SJCRH30 (cell line): Measurements from ENCODE around the gene MOB1B. TPM values are rescaled to one million over a fixed set of nuclear protein-coding genes. Genes with fewer than 3 reads are reported as not detected.

ENCODE experiments used
- DNase-seq, 2 experiments: peaks; one replicate each; pipeline ENCODE4 v3.0.0-alpha.2; 2015 to 2020
- H3K27ac ChIP-seq: fragments of 250-450 bp; sonication (Bioruptor Pico); 2 replicates; pipeline ENCODE4 v1.5.1; 2020; ENCODE audit warnings: mild to moderate bottlenecking, moderate library complexity
- H3K27me3 ChIP-seq: fragments of 250-450 bp; sonication (Bioruptor Pico); 2 replicates; pipeline ENCODE4 v1.5.1; 2020; ENCODE audit warnings: mild to moderate bottlenecking, moderate library complexity
- H3K36me3 ChIP-seq: fragments of 250-450 bp; sonication (Bioruptor Pico); 2 replicates; pipeline ENCODE4 v1.5.1; 2020; ENCODE audit warnings: mild to moderate bottlenecking, moderate library complexity
- H3K4me1 ChIP-seq: fragments of 250-450 bp; sonication (Bioruptor Pico); 2 replicates; pipeline ENCODE4 v1.5.1; 2020; ENCODE audit warnings: mild to moderate bottlenecking, moderate library complexity
- H3K4me3 ChIP-seq: fragments of 250-450 bp; sonication (Bioruptor Pico); 2 replicates; pipeline ENCODE4 v1.5.1; 2020; ENCODE audit warnings: mild to moderate bottlenecking, moderate library complexity
- H3K9me3 ChIP-seq: fragments of 250-450 bp; sonication (Bioruptor Pico); replicated peaks from 2 replicates; pipeline ENCODE4 v1.5.1; 2020; ENCODE audit warnings: mild to moderate bottlenecking, moderate library complexity
- total RNA-seq: library from RNA; depleted of rRNA; stranded (reverse); fragments of >200 nt; shearing (Covaris generic); gene quantifications from 2 replicates; pipeline ENCODE4 v1.2.3, GENCODE V29; 2014

The MOB1B gene
- total RNA-seq, 1 experiment from 2014 or later = 20.4 TPM

- H3K4me1 ChIP-seq = no peaks in the 10 kb centered on the region
- no peak for DNase-seq
- no peaks in the 10 kb centered on the region for H3K9me3 ChIP-seq
- H3K27me3 ChIP-seq = no peaks in the 10 kb centered on the region
- H3K4me3 ChIP-seq = no peak overlapping the region
- H3K36me3 ChIP-seq = peaks cover 15% of the 10 kb centered on the region; the same call in 1 of the 2 replicates
- H3K27ac ChIP-seq = no peak overlapping the region
Observed at GRCh38 chr4:70956549-70957210, 54.5 kb downstream of the MOB1B start.

GRCh38 chr4:70958681-70959080 lies 56.5 kb downstream of the MOB1B start:
- Histone ChIP-seq H3K4me1 (no peaks in the 10 kb centered on the region), H3K4me3 (no peak overlapping the region), H3K36me3 (peaks cover 19% of the 10 kb centered on the region; the same call in 1 of the 2 replicates), H3K27me3 (no peaks in the 10 kb centered on the region), H3K27ac (no peak overlapping the region), H3K9me3 (no peaks in the 10 kb centered on the region)
- DNase-seq = no peak

- H3K27ac ChIP-seq = no peak overlapping the region
Observed at GRCh38 chr4:70969076-70969475, 66.9 kb downstream of the MOB1B start.

GRCh38 chr4:70976252-70976651 lies 74.1 kb downstream of the MOB1B start:
- H3K4me3 ChIP-seq = no peak overlapping the region
- no peaks in the 10 kb centered on the region for H3K9me3 ChIP-seq
- peaks cover 8% of the 10 kb centered on the region for H3K36me3 ChIP-seq
- DNase-seq = no peak
- H3K27ac ChIP-seq = no peak overlapping the region
- no peaks in the 10 kb centered on the region for H3K4me1 ChIP-seq
- H3K27me3 ChIP-seq = no peaks in the 10 kb centered on the region

More at GRCh38 chr4:70969076-70969475, 66.9 kb downstream of the MOB1B start:
- H3K4me1 ChIP-seq = no peaks in the 10 kb centered on the region
- H3K4me3 ChIP-seq = no peak overlapping the region
- H3K36me3 ChIP-seq = peaks cover 19% of the 10 kb centered on the region
- no peaks in the 10 kb centered on the region for H3K27me3 ChIP-seq
- H3K9me3 ChIP-seq = no peaks in the 10 kb centered on the region
- no peak for DNase-seq

- no peak overlapping the region for H3K27ac ChIP-seq
- H3K4me3 ChIP-seq = no peak overlapping the region
- H3K9me3 ChIP-seq = no peaks in the 10 kb centered on the region
- no peaks in the 10 kb centered on the region for H3K27me3 ChIP-seq
- no peak for DNase-seq
- H3K4me1 ChIP-seq = no peaks in the 10 kb centered on the region
- H3K36me3 ChIP-seq = peaks cover 3% of the 10 kb centered on the region
Observed at GRCh38 chr4:70979445-70980008, 77.4 kb downstream of the MOB1B start.

GRCh38 chr4:70980196-70980595 lies 78.0 kb downstream of the MOB1B start:
- H3K27me3 ChIP-seq = no peaks in the 10 kb centered on the region
- no peaks in the 10 kb centered on the region for H3K4me1 ChIP-seq
- no peak overlapping the region for H3K27ac ChIP-seq
- no peaks in the 10 kb centered on the region for H3K9me3 ChIP-seq
- H3K36me3 ChIP-seq = peaks cover 2% of the 10 kb centered on the region
- no peak overlapping the region for H3K4me3 ChIP-seq
- no peak for DNase-seq

- no peak for DNase-seq
- Histone ChIP-seq H3K9me3 (no peaks in the 10 kb centered on the region), H3K36me3 (peaks cover 2% of the 10 kb centered on the region), H3K27me3 (no peaks in the 10 kb centered on the region), H3K4me1 (no peaks in the 10 kb centered on the region), H3K27ac (no peak overlapping the region), H3K4me3 (no peak overlapping the region)
Observed at GRCh38 chr4:70984106-70984505, 81.9 kb downstream of the MOB1B start.

GRCh38 chr4:70984589-70984988 lies 82.4 kb downstream of the MOB1B start:
- no peak overlapping the region for H3K27ac ChIP-seq
- H3K27me3 ChIP-seq = no peaks in the 10 kb centered on the region
- H3K4me3 ChIP-seq = no peak overlapping the region
- no peaks in the 10 kb centered on the region for H3K4me1 ChIP-seq
- DNase-seq = no peak
- H3K36me3 ChIP-seq = peaks cover 2% of the 10 kb centered on the region
- H3K9me3 ChIP-seq = no peaks in the 10 kb centered on the region

- Histone ChIP-seq H3K4me3 (no peak overlapping the region), H3K27ac (no peak overlapping the region), H3K27me3 (no peaks in the 10 kb centered on the region), H3K9me3 (0 out of 2 replicates have a peak, but pooled peaks cover 6% of the 10 kb centered on the region), H3K4me1 (no peaks in the 10 kb centered on the region), H3K36me3 (peaks cover 3% of the 10 kb centered on the region)
- no peak for DNase-seq
Observed at GRCh38 chr4:70991596-70991995, 89.4 kb downstream of the MOB1B start.

- H3K27me3 ChIP-seq = no peaks in the 10 kb centered on the region
- no peak overlapping the region for H3K27ac ChIP-seq
- 0 out of 2 replicates have a peak, but pooled peaks cover 6% of the 10 kb centered on the region for H3K9me3 ChIP-seq
- H3K4me3 ChIP-seq = peak overlapping the region; percentile 79
- H3K36me3 ChIP-seq = peaks cover 3% of the 10 kb centered on the region
- no peaks in the 10 kb centered on the region; the same call in 1 of the 2 replicates for H3K4me1 ChIP-seq
- DNase-seq = peak; percentile 20 to 48
Observed at GRCh38 chr4:70992391-70992881, 90.3 kb downstream of the MOB1B start.

GRCh38 chr4:70993181-70994068 lies 91.3 kb downstream of the MOB1B start, which contains the start of gene DCK:
TSS of gene DCK (plus strand) at chr4:70993649. CDS start at chr4:70993836, 187 bp downstream.
- Histone ChIP-seq H3K4me1 (no peaks in the 10 kb centered on the region; the same call in 1 of the 2 replicates), H3K27me3 (no peaks in the 10 kb centered on the region), H3K27ac (peak within 1 kb of the TSS; percentile 88), H3K9me3 (0 out of 2 replicates have a peak, but pooled peaks cover 6% of the 10 kb centered on the region), H3K36me3 (peaks cover 13% of the 10 kb centered on the region), H3K4me3 (peak within 1 kb of the TSS; percentile 79)
- peak; percentile 94 to 95 for DNase-seq

GRCh38 chr4:70994069-70994366 lies 91.8 kb downstream of the MOB1B start:
- 0 out of 2 replicates have a peak, but pooled peaks cover 6% of the 10 kb centered on the region for H3K9me3 ChIP-seq
- no peaks in the 10 kb centered on the region; the same call in 1 of the 2 replicates for H3K4me1 ChIP-seq
- peak overlapping the region; percentile 88 for H3K27ac ChIP-seq
- peak in 1 of 2 experiments; percentile 57 for DNase-seq
- H3K4me3 ChIP-seq = peak overlapping the region; percentile 79
- H3K36me3 ChIP-seq = peaks cover 19% of the 10 kb centered on the region
- H3K27me3 ChIP-seq = no peaks in the 10 kb centered on the region

GRCh38 chr4:70994387-70995099 lies 92.4 kb downstream of the MOB1B start:
- DNase-seq = no peak
- Histone ChIP-seq H3K36me3 (peaks cover 24% of the 10 kb centered on the region), H3K4me3 (peak overlapping the region; percentile 79), H3K27ac (peak overlapping the region; percentile 88), H3K9me3 (peaks cover 10% of the 10 kb centered on the region; the same call in 1 of the 2 replicates), H3K27me3 (no peaks in the 10 kb centered on the region), H3K4me1 (no peaks in the 10 kb centered on the region; the same call in 1 of the 2 replicates)

- Histone ChIP-seq H3K9me3 (peaks cover 13% of the 10 kb centered on the region), H3K36me3 (peaks cover 34% of the 10 kb centered on the region), H3K4me1 (no peaks in the 10 kb centered on the region; the same call in 1 of the 2 replicates), H3K27ac (no peak overlapping the region), H3K27me3 (no peaks in the 10 kb centered on the region), H3K4me3 (no peak overlapping the region)
- DNase-seq = no peak
Observed at GRCh38 chr4:70996018-70996360, 93.8 kb downstream of the MOB1B start.
